ENCODE results near the gene PBOV1.

PBOV1 gene

GRCh38 chr6:138241381-138241780, 23.1 kb upstream of the PBOV1 start:
- POLR2A ChIA-PET = no interaction called here
- TF ChIP-seq CTCF (IDR thresholded peaks at IDR 0.05; ENCODE audit: control extremely low read depth, extremely low read depth, low read depth, missing control alignments) = no peak
- no peak for DNase-seq (ENCODE audit: extremely low spot score)
- CTCF ChIA-PET = interaction anchor here (2.6 kb wide), 1 partner anchor 8 kb away, joined by 10 read pairs; no protein-coding TSS in a partner anchor

GRCh38 chr6:138240476-138241245, 22.4 kb upstream of the PBOV1 start:
- DNase-seq (ENCODE audit: extremely low spot score) = no peak
- POLR2A ChIA-PET = no interaction called here
- CTCF ChIA-PET = interaction anchor here (0.9 to 2.6 kb wide), 2 partner anchors 8 to 18 kb away, joined by 4 to 10 read pairs; no protein-coding TSS in a partner anchor
- no peak for TF ChIP-seq CTCF (IDR thresholded peaks at IDR 0.05; ENCODE audit: control extremely low read depth, extremely low read depth, low read depth, missing control alignments)

GRCh38 chr6:138239774-138240173, 21.5 kb upstream of the PBOV1 start:
- ChIA-PET POLR2A (no interaction called here), CTCF (interaction anchor here (0.9 kb wide), 1 partner anchor 17 kb away, joined by 4 read pairs; no protein-coding TSS in a partner anchor)
- no peak for DNase-seq (ENCODE audit: extremely low spot score)
- TF ChIP-seq CTCF (IDR thresholded peaks at IDR 0.05; ENCODE audit: control extremely low read depth, extremely low read depth, low read depth, missing control alignments) = no peak

- ChIA-PET POLR2A (no interaction called here), CTCF (interaction anchor here (1.1 kb wide), 1 partner anchor 12 kb away, joined by 3 read pairs; no protein-coding TSS in a partner anchor)
- DNase-seq (ENCODE audit: extremely low spot score) = no peak
- no peak for TF ChIP-seq CTCF (IDR thresholded peaks at IDR 0.05; ENCODE audit: control extremely low read depth, extremely low read depth, low read depth, missing control alignments)
Observed at GRCh38 chr6:138238368-138238767, 20.1 kb upstream of the PBOV1 start.

- ChIA-PET CTCF (interaction anchor here (1.1 kb wide), 1 partner anchor 14 kb away, joined by 3 read pairs; no protein-coding TSS in a partner anchor), POLR2A (no interaction called here)
- DNase-seq (ENCODE audit: extremely low spot score) = no peak
- TF ChIP-seq CTCF (IDR thresholded peaks at IDR 0.05; ENCODE audit: control extremely low read depth, extremely low read depth, low read depth, missing control alignments) = no peak
Observed at GRCh38 chr6:138237463-138237862, 19.2 kb upstream of the PBOV1 start.

- POLR2A ChIA-PET = no interaction called here
- no peak for DNase-seq (ENCODE audit: extremely low spot score)
- CTCF ChIA-PET = interaction anchor here (0.7 to 1.5 kb wide), 3 partner anchors 9 to 14 kb away, joined by 3 to 7 read pairs (median 4); no protein-coding TSS in a partner anchor
- no peak for TF ChIP-seq CTCF (IDR thresholded peaks at IDR 0.05; ENCODE audit: control extremely low read depth, extremely low read depth, low read depth, missing control alignments)
Observed at GRCh38 chr6:138235693-138236092, 17.4 kb upstream of the PBOV1 start.
